ENCODE results near the gene RANBP1. TPM values are rescaled to one million over a fixed set of nuclear protein-coding genes. Genes with fewer than 3 reads are reported as not detected.

Gene RANBP1
- total and polyA plus RNA-seq, 9 of the 15 experiments (the other 6 are each of a cell fraction or from before 2014, with no cell fraction given): 162 to 2,891 (median 1,289) TPM

DNA sequence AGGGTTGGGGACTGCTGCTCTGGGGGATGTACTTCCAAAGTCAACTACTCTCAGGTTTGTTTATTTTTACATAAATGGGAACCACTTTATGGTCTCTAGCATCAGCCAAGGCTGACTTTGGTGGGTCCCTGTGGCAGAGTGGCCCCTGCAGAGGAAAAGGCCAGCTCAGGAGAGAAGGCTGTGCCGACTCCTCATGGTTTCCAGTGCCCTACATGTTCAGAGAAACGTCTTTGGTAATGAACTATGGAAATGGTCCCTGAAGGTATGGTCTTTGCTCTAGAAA, 12.7 kb downstream of the RANBP1 start (continued):
- no peak for TF ChIP-seq ZNF175 (CRISPR knock-in tag; IDR thresholded peaks at IDR 0.05; ENCODE audit: low read depth)
- peak in 1 of 2 experiments; percentile 28; a peak in 1 of 4 replicates for TF ChIP-seq SIN3A (IDR thresholded peaks at IDR 0.05; ENCODE audit: borderline replicate concordance in 2 of 2, control insufficient read depth in 1 of 2, low read depth in 2 of 2, low read length in 2 of 2)
- TF ChIP-seq LEF1 (IDR thresholded peaks at IDR 0.05): 0 out of 2 replicates have a peak, but pooled peaks have one; percentile 1

DNA sequence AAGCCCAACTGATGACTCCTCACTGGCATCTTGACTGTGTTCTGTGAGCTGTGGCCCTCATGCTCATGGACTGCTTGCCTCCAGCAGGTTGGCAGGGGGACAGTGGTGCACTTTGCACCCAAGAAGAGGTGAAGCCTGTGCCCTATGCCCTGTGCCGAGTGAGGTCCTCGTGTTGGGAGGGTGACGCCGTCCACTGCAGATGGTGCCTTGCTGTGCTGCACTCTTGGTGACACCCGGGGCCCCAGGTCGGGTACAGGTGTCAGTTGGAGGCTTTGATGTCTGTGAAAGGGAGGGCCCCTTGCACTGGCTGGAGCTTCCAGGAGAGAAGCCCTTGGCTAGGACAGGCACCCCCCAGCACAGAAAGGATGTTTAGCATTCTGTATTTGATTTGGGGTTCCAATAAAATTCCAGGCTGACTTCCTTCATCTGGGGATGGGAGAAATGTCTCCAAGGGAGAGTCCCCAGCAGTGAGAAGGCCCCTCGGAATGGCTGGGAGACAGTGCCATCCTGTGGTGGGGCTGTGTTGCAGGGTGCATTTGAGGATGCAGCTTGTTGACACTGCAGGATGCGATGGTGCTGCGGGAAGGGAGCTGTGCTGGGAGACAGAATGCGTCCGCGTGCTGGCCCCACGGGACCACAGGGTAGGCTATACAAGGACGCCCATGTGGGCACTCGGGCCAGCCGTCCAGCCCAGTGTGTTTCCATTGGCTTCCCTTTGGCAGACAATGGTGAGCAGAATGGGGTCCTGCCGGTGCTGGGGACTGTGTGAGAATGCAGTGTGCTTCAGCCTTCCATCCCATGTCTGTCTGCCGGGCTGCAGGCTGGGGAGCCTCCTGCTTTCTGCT, 13.2 kb downstream of the RANBP1 start:
- intact Hi-C loops (cut with micrococcal nuclease) (loop anchor here (1.0 kb wide), 3 partner anchors 11 to 399 kb away; no protein-coding TSS in a partner anchor), in situ Hi-C loops (cut with MboI) (loop anchor here (5.0 kb wide), 1 partner anchor 157 kb away; no protein-coding TSS in a partner anchor)
- ChIA-PET CTCF (ENCODE audit: low intra/inter-chr PET ratio) (interaction anchor here (0.6 to 5.8 kb wide), 10 partner anchors 9 to 398 kb away, joined by 3 to 80 read pairs (median 3); no protein-coding TSS in a partner anchor), POLR2A (interaction anchor here (0.5 to 8.3 kb wide), 32 partner anchors 8 to 916 kb away, joined by 3 to 212 read pairs (median 4); partner anchors contain the start of genes GP1BB, RANBP1, TANGO2 and TRMT2A)
- WGBS (ENCODE audit: insufficient coverage, low coverage, missing lambda C conversion rate): 13% methylated on average over 18 of the region's 18 CpGs
- Histone ChIP-seq H3K36me3 (ENCODE audit: control insufficient read depth, insufficient read depth, low read length) (peaks cover 42% of the 10 kb centered on the region; the same call in 2 of the 3 replicates), H4K20me1 (replicated peaks; ENCODE audit: control insufficient read depth, insufficient read depth, low read length) (peaks cover 73% of the 10 kb centered on the region), H3K79me2 (ENCODE audit: control insufficient read depth, insufficient read depth, low read length) (peaks cover 25% of the 10 kb centered on the region), H3K4me1 (replicated peaks in 1 of 2; ENCODE audit: control insufficient read depth in 2 of 2, insufficient read depth in 2 of 2, low read length in 2 of 2) (peaks cover 11 to 76% of the 10 kb centered on the region in 2 experiments), H3K9ac (ENCODE audit: insufficient read depth in 1 of 2, low read depth in 2 of 2, low read length in 2 of 2) (peak overlapping the region in 1 of 2 experiments; percentile 29; a peak in 2 of 4 replicates), H2AFZ (ENCODE audit: low read depth, low read length) (no peak overlapping the region), H3K27ac (ENCODE audit: extremely low read depth, low read depth, low read length) (no peak overlapping the region), H3K4me2 (ENCODE audit: insufficient read depth, low read length) (no peak overlapping the region), H3K9me1 (ENCODE audit: control insufficient read depth, insufficient read depth, low read length) (peaks cover 4% of the 10 kb centered on the region), H3K9me3 (replicated peaks; ENCODE audit: control insufficient read depth, insufficient read depth, low read depth, low read length) (no peaks in the 10 kb centered on the region), H3K4me3 (no peak overlapping the region), H3K27me3 (ENCODE audit: control insufficient read depth in 2 of 2, insufficient read depth in 2 of 2, low read length in 2 of 2) (no peaks in the 10 kb centered on the region)
- no TSS peak for BruUV-seq (replicated peaks)
- DNase-seq (ENCODE audit: extremely low read depth in 1 of 4, low spot score in 3 of 4): peak; percentile 86 to 94 (median 91)
- peak; percentile 71 for ATAC-seq
- FAIRE-seq: peak; percentile 93
- TF ChIP-seq ZNF717 (CRISPR knock-in tag; IDR thresholded peaks at IDR 0.05) (no peak; the same call in 1 of the 2 replicates), FOXA1 (IDR thresholded peaks at IDR 0.05; ENCODE audit: borderline replicate concordance) (no peak), GTF2A2 (tag; IDR thresholded peaks at IDR 0.05) (no peak), MAFK (IDR thresholded peaks at IDR 0.05; ENCODE audit: low read length) (peak; percentile 59)
- TF ChIP-seq, protein P1, sequence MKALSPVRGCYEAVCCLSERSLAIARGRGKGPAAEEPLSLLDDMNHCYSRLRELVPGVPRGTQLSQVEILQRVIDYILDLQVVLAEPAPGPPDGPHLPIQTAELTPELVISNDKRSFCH (CRISPR knock-in tag; IDR thresholded peaks at IDR 0.05): no peak
- TF ChIP-seq, protein P1 (tag; IDR thresholded peaks at IDR 0.05): peak; percentile 42

Measured in K562 (cell line).